Measurements from ENCODE around the gene AKAP17A. TPM values are rescaled to one million over a fixed set of nuclear protein-coding genes. Genes with fewer than 3 reads are reported as not detected.
A peak's percentile ranks its signal among the peaks of the same experiment; 100 is the strongest.

AKAP17A gene
- total and polyA plus RNA-seq, 5 donors, result 18.9 to 21.3 (median 20.3) TPM

GRCh38 chrX:1598021-1598875, 6.8 kb downstream of the AKAP17A start:
- intact Hi-C loops (cut with DNase I), result no loop called here
- no peaks in the 10 kb centered on the region for H3K9me3 ChIP-seq (ENCODE audit: control insufficient read depth, low read length)
- peak in 1 of 2 donors; percentile 4 for ATAC-seq

GRCh38 chrX:1598876-1599790, 7.7 kb downstream of the AKAP17A start:
- H3K9me3 ChIP-seq (ENCODE audit: control insufficient read depth, low read length), result no peaks in the 10 kb centered on the region
- H3K4me3 ChIP-seq (ENCODE audit: low read length), result no peak overlapping the region
- no peaks in the 10 kb centered on the region for H3K27me3 ChIP-seq (ENCODE audit: control insufficient read depth, insufficient read depth)
- no peak for ATAC-seq
- 89% methylated on average over 57 of the region's 57 CpGs for WGBS
- no peak overlapping the region for H3K27ac ChIP-seq (ENCODE audit: low read length)
- no peaks in the 10 kb centered on the region for H3K4me1 ChIP-seq (ENCODE audit: control insufficient read depth, insufficient read depth, low read length)
- intact Hi-C loops (cut with DNase I), result no loop called here
- DNase-seq, result no peak

More at GRCh38 chrX:1598021-1598875, 6.8 kb downstream of the AKAP17A start:
- no peak overlapping the region for H3K27ac ChIP-seq (ENCODE audit: low read length)
- no peak overlapping the region for H3K4me3 ChIP-seq (ENCODE audit: low read length)
- no peaks in the 10 kb centered on the region for H3K27me3 ChIP-seq (ENCODE audit: control insufficient read depth, insufficient read depth)
- DNase-seq, result peak in 1 of 3 donors; percentile 60
- peaks cover under 1% of the 10 kb centered on the region for H3K4me1 ChIP-seq (ENCODE audit: control insufficient read depth, insufficient read depth, low read length)
- 85% methylated on average over 50 of the region's 50 CpGs for WGBS

- no peak for DNase-seq
- intact Hi-C loops (cut with DNase I), result no loop called here
These were observed 8.5 kb downstream of the AKAP17A start for GRCh38 chrX:1599791-1600405.

GRCh38 chrX:1600406-1601050, 9.1 kb downstream of the AKAP17A start:
- Histone ChIP-seq H3K9me3 (ENCODE audit: control insufficient read depth, low read length) (no peaks in the 10 kb centered on the region), H3K27me3 (ENCODE audit: control insufficient read depth, insufficient read depth) (no peaks in the 10 kb centered on the region), H3K27ac (ENCODE audit: low read length) (no peak overlapping the region), H3K4me3 (ENCODE audit: low read length) (no peak overlapping the region), H3K4me1 (ENCODE audit: control insufficient read depth, insufficient read depth, low read length) (no peaks in the 10 kb centered on the region)
- peak in 1 of 3 donors; percentile 56 for DNase-seq
- 98% methylated on average over 52 of the region's 52 CpGs for WGBS
- intact Hi-C loops (cut with DNase I), result no loop called here
- ATAC-seq, result peak in 1 of 2 donors; percentile 10

More at GRCh38 chrX:1599791-1600405, 8.5 kb downstream of the AKAP17A start:
- no peaks in the 10 kb centered on the region for H3K27me3 ChIP-seq (ENCODE audit: control insufficient read depth, insufficient read depth)
- WGBS, result 95% methylated on average over 36 of the region's 36 CpGs
- no peak overlapping the region for H3K27ac ChIP-seq (ENCODE audit: low read length)
- no peaks in the 10 kb centered on the region for H3K4me1 ChIP-seq (ENCODE audit: control insufficient read depth, insufficient read depth, low read length)
- ATAC-seq, result no peak
- H3K9me3 ChIP-seq (ENCODE audit: control insufficient read depth, low read length), result no peaks in the 10 kb centered on the region
- no peak overlapping the region for H3K4me3 ChIP-seq (ENCODE audit: low read length)

GRCh38 chrX:1601051-1601767, 9.8 kb downstream of the AKAP17A start:
- Histone ChIP-seq H3K4me1 (ENCODE audit: control insufficient read depth, insufficient read depth, low read length) (no peaks in the 10 kb centered on the region), H3K4me3 (ENCODE audit: low read length) (no peak overlapping the region), H3K27ac (ENCODE audit: low read length) (no peak overlapping the region), H3K9me3 (ENCODE audit: control insufficient read depth, low read length) (no peaks in the 10 kb centered on the region), H3K27me3 (ENCODE audit: control insufficient read depth, insufficient read depth) (no peaks in the 10 kb centered on the region)
- ATAC-seq (peak in 1 of 2 donors; percentile 8), DNase-seq (no peak)
- 97% methylated on average over 58 of the region's 58 CpGs for whole genome bisulfite sequencing
- intact Hi-C loops (cut with DNase I), result no loop called here

- Histone ChIP-seq H3K9me3 (ENCODE audit: control insufficient read depth, low read length) (no peaks in the 10 kb centered on the region), H3K4me3 (ENCODE audit: low read length) (no peak overlapping the region), H3K27me3 (ENCODE audit: control insufficient read depth, insufficient read depth) (no peaks in the 10 kb centered on the region), H3K27ac (ENCODE audit: low read length) (no peak overlapping the region), H3K4me1 (ENCODE audit: control insufficient read depth, insufficient read depth, low read length) (no peaks in the 10 kb centered on the region)
- intact Hi-C loops (cut with DNase I), result no loop called here
- 91% methylated on average over 15 of the region's 15 CpGs for WGBS
- DNase-seq, result no peak
- no peak for ATAC-seq
These were observed 10.3 kb downstream of the AKAP17A start for GRCh38 chrX:1601768-1602085.

- whole genome bisulfite sequencing, result 98% methylated on average over 12 of the region's 12 CpGs
- DNase-seq, result no peak
- intact Hi-C loops (cut with DNase I), result no loop called here
These were observed 10.9 kb downstream of the AKAP17A start for GRCh38 chrX:1602299-1602698.

GRCh38 chrX:1606496-1606895, 15.1 kb downstream of the AKAP17A start:
- H3K27me3 ChIP-seq (ENCODE audit: control insufficient read depth, insufficient read depth), result no peaks in the 10 kb centered on the region
- no peaks in the 10 kb centered on the region for H3K9me3 ChIP-seq (ENCODE audit: control insufficient read depth, low read length)
- 95% methylated on average over 11 of the region's 11 CpGs for WGBS
- no peak overlapping the region for H3K4me3 ChIP-seq (ENCODE audit: low read length)
- intact Hi-C loops (cut with DNase I), result no loop called here
- no peak overlapping the region for H3K27ac ChIP-seq (ENCODE audit: low read length)
- no peaks in the 10 kb centered on the region for H3K4me1 ChIP-seq (ENCODE audit: control insufficient read depth, insufficient read depth, low read length)
- DNase-seq (no peak), ATAC-seq (no peak)

More at GRCh38 chrX:1602299-1602698, 10.9 kb downstream of the AKAP17A start:
- Histone ChIP-seq H3K27me3 (ENCODE audit: control insufficient read depth, insufficient read depth) (no peaks in the 10 kb centered on the region), H3K4me1 (ENCODE audit: control insufficient read depth, insufficient read depth, low read length) (no peaks in the 10 kb centered on the region), H3K4me3 (ENCODE audit: low read length) (no peak overlapping the region), H3K9me3 (ENCODE audit: control insufficient read depth, low read length) (no peaks in the 10 kb centered on the region), H3K27ac (ENCODE audit: low read length) (no peak overlapping the region)
- ATAC-seq, result no peak

- H3K27me3 ChIP-seq (ENCODE audit: control insufficient read depth, insufficient read depth), result no peaks in the 10 kb centered on the region
- DNase-seq (no peak), ATAC-seq (peak in 1 of 2 donors; percentile 10)
- H3K4me1 ChIP-seq (ENCODE audit: control insufficient read depth, insufficient read depth, low read length), result no peaks in the 10 kb centered on the region
- H3K27ac ChIP-seq (ENCODE audit: low read length), result no peak overlapping the region
- no peaks in the 10 kb centered on the region for H3K9me3 ChIP-seq (ENCODE audit: control insufficient read depth, low read length)
- intact Hi-C loops (cut with DNase I), result no loop called here
- no peak overlapping the region for H3K4me3 ChIP-seq (ENCODE audit: low read length)
- WGBS, result 94% methylated on average over 10 of the region's 11 CpGs
These were observed 17.9 kb downstream of the AKAP17A start for GRCh38 chrX:1609311-1609710.

- no peak overlapping the region for H3K27ac ChIP-seq (ENCODE audit: low read length)
- 86% methylated on average over 9 of the region's 10 CpGs for WGBS
- ATAC-seq (peak; percentile 65 to 68), DNase-seq (peak in 2 of 3 donors; percentile 54 to 83)
- H3K9me3 ChIP-seq (ENCODE audit: control insufficient read depth, low read length), result no peaks in the 10 kb centered on the region
- no peaks in the 10 kb centered on the region for H3K27me3 ChIP-seq (ENCODE audit: control insufficient read depth, insufficient read depth)
- no peaks in the 10 kb centered on the region for H3K4me1 ChIP-seq (ENCODE audit: control insufficient read depth, insufficient read depth, low read length)
- H3K4me3 ChIP-seq (ENCODE audit: low read length), result no peak overlapping the region
- intact Hi-C loops (cut with DNase I), result no loop called here
These were observed 18.4 kb downstream of the AKAP17A start for GRCh38 chrX:1609762-1610161.

Data from right cardiac atrium (tissue), 5 donors.